Stimulated activated CD4-positive, alpha-beta T cell treated with anti-CD3 and anti-CD28 coated beads, Interleukin-4, amount 100 ng/mL, for 4 hours (primary cell): ENCODE data around the gene PZP.

ENCODE experiments used
- DNase-seq, 2 experiments: peaks; one replicate each; pipeline ENCODE4 v3.0.0-alpha.2; 2020

PZP gene

GRCh38 chr12:9122091-9122609, 86.0 kb downstream of the PZP start:
- DNase-seq: no peak

GRCh38 chr12:9120487-9121184, 87.6 kb downstream of the PZP start:
- no peak for DNase-seq

- no peak for DNase-seq
These were observed 90.0 kb downstream of the PZP start for GRCh38 chr12:9118158-9118557.

- DNase-seq: no peak
These were observed 92.2 kb downstream of the PZP start, which contains the start of gene A2M for GRCh38 chr12:9115731-9116559. A2M (minus strand) TSS chr12:9115919; CDS start chr12:9115849, 70 bp downstream.

GRCh38 chr12:9114946-9115345, 93.2 kb downstream of the PZP start:
- no peak for DNase-seq

GRCh38 chr12:9113987-9114309, 94.2 kb downstream of the PZP start:
- no peak for DNase-seq

- no peak for DNase-seq
These were observed 94.8 kb downstream of the PZP start for GRCh38 chr12:9113296-9113986.

GRCh38 chr12:9112076-9112853, 95.9 kb downstream of the PZP start:
- no peak for DNase-seq

- DNase-seq: no peak
These were observed 96.7 kb downstream of the PZP start for GRCh38 chr12:9111525-9111924.

- DNase-seq: no peak
These were observed 98.3 kb downstream of the PZP start for GRCh38 chr12:9109737-9110491.

GRCh38 chr12:9109213-9109522, 99.0 kb downstream of the PZP start:
- no peak for DNase-seq

GRCh38 chr12:9108504-9109212, 99.5 kb downstream of the PZP start:
- no peak for DNase-seq

GRCh38 chr12:9107542-9107873, 100.7 kb downstream of the PZP start:
- no peak for DNase-seq

- DNase-seq: no peak
These were observed 101.3 kb downstream of the PZP start for GRCh38 chr12:9106610-9107541.

GRCh38 chr12:9106067-9106466, 102.1 kb downstream of the PZP start:
- DNase-seq: no peak

GRCh38 chr12:9104767-9105423, 103.3 kb downstream of the PZP start:
- DNase-seq: no peak

GRCh38 chr12:9104087-9104486, 104.1 kb downstream of the PZP start:
- no peak for DNase-seq

GRCh38 chr12:9103050-9103849, 104.9 kb downstream of the PZP start:
- no peak for DNase-seq
